Calu3 (cell line): ENCODE results near the gene ATP11A. TPM values are rescaled to one million over a fixed set of nuclear protein-coding genes. Genes with fewer than 3 reads are reported as not detected.
"Not testable (repeated sequence)": the region's sequence is repeated elsewhere in the genome, so short reads cannot be mapped to it uniquely, and the experiment has no call there.

Source experiments
- BruUV-seq: library from RNA; stranded (reverse); fragments of 400-500 nt; replicated peaks from 2 replicates; lab custom pipeline; 2021; lab: Mats Ljungman, UMichigan
- CTCF ChIA-PET: fragments of 300-600 bp; sonication (Branson Sonifier 250); formaldehyde crosslinking; loops from one replicate; lab custom pipeline; 2022; ENCODE audit warnings: antibody characterized with exemption; lab: Charles Lee
- DNase-seq: peaks from one replicate; pipeline ENCODE4 v3.0.0; 2022
- H3K27ac Mint-ChIP-seq: one replicate; pipeline ENCODE4 v1.8.0; 2022; ENCODE audit warnings: mixed read lengths; ENCODE audit not compliant: unreplicated experiment
- H3K27me3 Mint-ChIP-seq: one replicate; pipeline ENCODE4 v1.8.0; 2022; ENCODE audit warnings: mixed read lengths; ENCODE audit not compliant: unreplicated experiment
- H3K36me3 Mint-ChIP-seq: one replicate; pipeline ENCODE4 v1.8.0; 2022; ENCODE audit warnings: mild to moderate bottlenecking, moderate library complexity, mixed read lengths; ENCODE audit not compliant: insufficient read depth, unreplicated experiment
- H3K4me1 Mint-ChIP-seq: one replicate; pipeline ENCODE4 v1.8.0; 2022; ENCODE audit warnings: mild to moderate bottlenecking, low read depth, mixed read lengths; ENCODE audit not compliant: unreplicated experiment
- H3K4me3 Mint-ChIP-seq: one replicate; pipeline ENCODE4 v1.8.0; 2022; ENCODE audit warnings: mild to moderate bottlenecking, low read depth, moderate library complexity, mixed read lengths; ENCODE audit not compliant: unreplicated experiment
- H3K9me3 Mint-ChIP-seq: one replicate; pipeline ENCODE4 v1.8.0; 2022; ENCODE audit warnings: low read depth, mixed read lengths; ENCODE audit not compliant: unreplicated experiment
- intact Hi-C: fragments of 100-400 bp; cut with micrococcal nuclease; formaldehyde crosslinking; loops from one replicate; pipeline ENCODE4 v1.10.0; 2022; ENCODE audit not compliant: unreplicated experiment
- total RNA-seq: library from RNA; stranded (reverse); gene quantifications from 2 replicates; pipeline ENCODE4 v1.2.3, GENCODE V29; 2022
- TF ChIP-seq, protein P1 (sequence below): fragments of 200-600 bp; IDR thresholded peaks from one replicate; pipeline ENCODE4 v1.8.0; 2022; ENCODE audit warnings: antibody characterized with exemption; ENCODE audit not compliant: unreplicated experiment

Gene ATP11A
- total RNA-seq, 1 experiment from 2014 or later: 115 TPM

DNA sequence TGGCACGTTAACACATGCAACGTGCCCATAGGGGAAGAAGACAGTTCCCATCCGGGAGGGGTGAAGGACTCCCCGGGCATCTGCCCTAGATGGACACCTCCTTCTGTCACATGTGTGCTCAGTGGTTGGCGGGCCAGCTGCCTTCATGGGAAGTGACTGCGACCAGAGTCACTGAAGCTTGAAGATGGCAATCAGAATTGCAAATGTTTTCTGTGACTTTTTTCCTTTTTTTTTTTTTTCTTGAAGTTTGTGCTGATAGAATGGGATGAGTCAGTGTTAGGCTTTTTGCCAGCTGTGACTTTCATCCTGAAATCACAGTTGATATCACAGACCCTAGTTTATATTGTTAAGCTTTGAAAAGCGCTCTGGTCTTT, 170.0 kb downstream of the ATP11A start:
- intact Hi-C loops: no loop called here
- Mint-ChIP-seq H3K27me3 (no peaks in the 10 kb centered on the region), H3K36me3 (no peaks in the 10 kb centered on the region), H3K9me3 (no peaks in the 10 kb centered on the region), H3K4me1 (no peaks in the 10 kb centered on the region), H3K4me3 (no peak overlapping the region), H3K27ac (no peak overlapping the region)
- BruUV-seq: no TSS peak
- no peak for DNase-seq
- CTCF ChIA-PET: no interaction called here
- TF ChIP-seq, protein P1, sequence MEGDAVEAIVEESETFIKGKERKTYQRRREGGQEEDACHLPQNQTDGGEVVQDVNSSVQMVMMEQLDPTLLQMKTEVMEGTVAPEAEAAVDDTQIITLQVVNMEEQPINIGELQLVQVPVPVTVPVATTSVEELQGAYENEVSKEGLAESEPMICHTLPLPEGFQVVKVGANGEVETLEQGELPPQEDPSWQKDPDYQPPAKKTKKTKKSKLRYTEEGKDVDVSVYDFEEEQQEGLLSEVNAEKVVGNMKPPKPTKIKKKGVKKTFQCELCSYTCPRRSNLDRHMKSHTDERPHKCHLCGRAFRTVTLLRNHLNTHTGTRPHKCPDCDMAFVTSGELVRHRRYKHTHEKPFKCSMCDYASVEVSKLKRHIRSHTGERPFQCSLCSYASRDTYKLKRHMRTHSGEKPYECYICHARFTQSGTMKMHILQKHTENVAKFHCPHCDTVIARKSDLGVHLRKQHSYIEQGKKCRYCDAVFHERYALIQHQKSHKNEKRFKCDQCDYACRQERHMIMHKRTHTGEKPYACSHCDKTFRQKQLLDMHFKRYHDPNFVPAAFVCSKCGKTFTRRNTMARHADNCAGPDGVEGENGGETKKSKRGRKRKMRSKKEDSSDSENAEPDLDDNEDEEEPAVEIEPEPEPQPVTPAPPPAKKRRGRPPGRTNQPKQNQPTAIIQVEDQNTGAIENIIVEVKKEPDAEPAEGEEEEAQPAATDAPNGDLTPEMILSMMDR: no peak

DNA sequence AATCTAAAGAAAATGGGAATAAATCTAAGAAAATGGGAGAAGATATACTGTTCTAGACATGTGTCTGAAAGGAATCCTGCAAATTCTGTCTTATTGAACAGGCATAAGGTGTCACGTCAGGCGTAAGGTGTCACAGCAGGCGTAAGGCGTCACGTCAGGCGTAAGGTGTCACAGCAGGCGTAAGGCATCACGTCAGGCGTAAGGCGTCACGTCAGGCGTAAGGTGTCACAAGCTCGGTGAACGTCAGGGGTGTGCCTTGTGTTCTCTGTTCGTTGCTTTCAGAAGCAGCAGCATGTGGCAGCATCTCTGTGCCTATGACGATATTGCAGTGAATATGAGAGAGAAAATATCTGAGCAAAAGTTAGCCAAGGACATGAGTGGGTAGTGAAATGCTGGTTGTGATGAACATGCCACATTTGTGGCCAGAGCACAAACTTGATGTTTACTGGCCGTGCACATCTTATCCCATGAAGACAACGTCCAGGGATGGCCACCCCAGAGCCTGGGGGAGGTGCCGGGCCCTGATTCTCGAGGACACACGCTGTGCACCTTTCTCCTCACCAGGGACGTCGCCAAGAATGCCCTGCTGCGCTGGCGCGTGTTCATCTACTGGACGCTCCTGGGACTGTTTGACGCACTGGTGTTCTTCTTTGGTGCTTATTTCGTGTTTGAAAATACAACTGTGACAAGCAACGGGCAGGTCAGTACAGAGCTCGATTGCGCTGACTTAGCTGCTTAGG, 172.2 kb downstream of the ATP11A start:
- intact Hi-C loops: no loop called here
- DNase-seq: no peak
- TF ChIP-seq, protein P1: no peak
- Mint-ChIP-seq H3K4me3 (no peak overlapping the region), H3K27me3 (no peaks in the 10 kb centered on the region), H3K9me3 (no peaks in the 10 kb centered on the region), H3K36me3 (no peaks in the 10 kb centered on the region), H3K27ac (no peak overlapping the region), H3K4me1 (no peaks in the 10 kb centered on the region)
- no TSS peak for BruUV-seq
- CTCF ChIA-PET: no interaction called here

DNA sequence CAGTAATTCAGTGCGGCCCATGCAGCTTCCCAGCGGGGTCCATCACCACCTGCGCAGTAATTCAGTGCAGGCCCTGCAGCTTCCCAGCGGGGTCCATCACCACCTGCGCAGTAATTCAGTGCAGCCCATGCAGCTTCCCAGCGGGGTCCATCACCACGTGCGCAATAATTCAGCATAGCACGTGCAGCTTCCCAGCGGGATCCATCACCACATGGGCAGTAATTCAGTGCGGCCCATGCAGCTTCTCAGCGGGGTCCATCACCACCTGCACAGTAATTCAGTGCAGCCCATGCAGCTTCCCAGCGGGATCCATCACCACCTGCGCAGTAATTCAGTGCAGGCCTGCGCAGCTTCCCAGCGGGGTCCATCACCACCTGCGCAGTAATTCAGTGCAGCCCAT, 173.5 kb downstream of the ATP11A start:
- CTCF ChIA-PET, H3K9me3 Mint-ChIP-seq, H3K27ac Mint-ChIP-seq, H3K27me3 Mint-ChIP-seq, H3K36me3 Mint-ChIP-seq, H3K4me1 Mint-ChIP-seq, DNase-seq, H3K4me3 Mint-ChIP-seq, BruUV-seq, intact Hi-C loops: not testable (repeated sequence)

DNA sequence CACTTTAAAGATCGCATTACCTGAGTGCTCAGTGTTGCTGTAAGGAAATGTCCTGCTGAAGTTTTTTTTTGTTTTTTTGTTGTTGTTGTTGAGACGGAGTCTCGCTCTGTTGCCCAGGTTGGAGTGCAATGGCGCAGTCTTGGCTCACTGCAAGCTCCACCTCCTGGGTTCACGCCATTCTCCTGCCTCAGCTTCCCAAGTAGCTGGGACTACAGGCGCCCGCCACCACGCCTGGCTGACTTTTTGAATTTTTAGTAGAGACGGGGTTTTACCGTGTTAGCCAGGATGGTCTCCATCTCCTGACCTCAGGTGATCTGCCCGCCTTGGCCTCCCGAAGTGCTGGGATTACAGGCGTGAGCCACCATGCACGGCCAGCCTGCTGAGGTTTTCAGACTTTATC, 175.6 kb downstream of the ATP11A start:
- DNase-seq, H3K9me3 Mint-ChIP-seq, H3K27ac Mint-ChIP-seq, BruUV-seq, H3K4me3 Mint-ChIP-seq, H3K36me3 Mint-ChIP-seq, H3K4me1 Mint-ChIP-seq, H3K27me3 Mint-ChIP-seq, intact Hi-C loops, CTCF ChIA-PET: not testable (repeated sequence)

DNA sequence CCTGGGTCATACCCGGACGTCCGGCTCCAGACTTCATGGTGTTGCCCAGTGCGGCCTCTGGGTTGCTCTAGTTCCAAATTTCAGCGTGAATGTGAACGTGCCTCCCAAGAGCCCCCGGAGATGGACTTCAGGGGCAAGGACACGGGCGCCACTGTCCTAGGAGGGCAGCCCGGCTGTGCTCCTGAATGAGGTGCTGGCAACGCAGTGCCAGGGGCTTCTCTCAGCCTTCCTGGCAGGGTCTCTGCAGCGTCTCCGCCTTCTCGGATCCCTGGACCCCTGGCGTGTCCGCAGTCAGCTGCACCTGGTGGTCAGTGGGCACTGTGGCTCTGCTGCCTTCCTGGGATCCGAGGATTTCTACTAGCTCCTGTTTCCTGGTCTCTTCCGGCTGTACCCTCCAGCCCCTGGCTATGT, 177.5 kb downstream of the ATP11A start:
- DNase-seq: no peak
- no peaks in the 10 kb centered on the region for H3K27me3 Mint-ChIP-seq
- peaks cover 3% of the 10 kb centered on the region for H3K36me3 Mint-ChIP-seq
- H3K27ac Mint-ChIP-seq: no peak overlapping the region
- no TSS peak for BruUV-seq
- TF ChIP-seq, protein P1: no peak
- CTCF ChIA-PET: no interaction called here
- intact Hi-C loops: no loop called here
- no peaks in the 10 kb centered on the region for H3K9me3 Mint-ChIP-seq
- no peaks in the 10 kb centered on the region for H3K4me1 Mint-ChIP-seq
- no peak overlapping the region for H3K4me3 Mint-ChIP-seq
